ENCODE results near the gene LHX3.

GRCh38 chr9:136242918-136243525 lies 38.1 kb upstream of the LHX3 start:
- TF ChIP-seq CTCF (IDR thresholded peaks at IDR 0.05): no peak
- TF ChIP-seq POLR2A (IDR thresholded peaks at IDR 0.05): no peak

Measured in uterus (tissue), 2 donors.